Astrocyte of the cerebellum (primary cell): ENCODE data around the gene PLXNB3.

ENCODE experiments used
- DNase-seq: peaks from one replicate; pipeline ENCODE4 v3.0.0-alpha.2; 2011; ENCODE audit warnings: low read depth
- H3K4me3 ChIP-seq: 2 replicates; pipeline ENCODE4 v1.5.1; 2011; ENCODE audit warnings: mild to moderate bottlenecking, low read depth, low read length, moderate library complexity
- CTCF ChIP-seq: IDR thresholded peaks from 2 replicates; pipeline ENCODE4 v1.5.1; 2012; ENCODE audit warnings: low read length, low read depth, moderate library complexity, mild to moderate bottlenecking; ENCODE audit errors: missing control alignments
- in situ Hi-C: cut with HindIII; loops from 2 replicates; pipeline ENCODE4 v1.10.0; 2017; ENCODE audit warnings: low sequenced_read_pairs

Gene PLXNB3

GRCh38 chrX:153770601-153771414 is 6.8 kb downstream of the PLXNB3 start:
- in situ Hi-C loops: no loop called here
- DNase-seq: no peak
- TF ChIP-seq CTCF: no peak
- no peak overlapping the region for H3K4me3 ChIP-seq

- no peak for TF ChIP-seq CTCF
- in situ Hi-C loops: no loop called here
- DNase-seq: no peak
- H3K4me3 ChIP-seq: no peak overlapping the region
Observed at GRCh38 chrX:153771415-153772315, 7.6 kb downstream of the PLXNB3 start.

GRCh38 chrX:153772316-153773217 is 8.5 kb downstream of the PLXNB3 start:
- no peak for TF ChIP-seq CTCF
- in situ Hi-C loops: no loop called here
- H3K4me3 ChIP-seq: no peak overlapping the region
- DNase-seq: no peak

- no peak overlapping the region for H3K4me3 ChIP-seq
- TF ChIP-seq CTCF: no peak
- in situ Hi-C loops: no loop called here
- DNase-seq: no peak
Observed at GRCh38 chrX:153773218-153773611, 9.2 kb downstream of the PLXNB3 start.

- in situ Hi-C loops: no loop called here
- TF ChIP-seq CTCF: no peak
- no peak for DNase-seq
- H3K4me3 ChIP-seq: no peak overlapping the region
Observed at GRCh38 chrX:153773741-153774575, 9.9 kb downstream of the PLXNB3 start.
